IMR-90 (cell line): ENCODE results near the gene MAPK1. TPM values are rescaled to one million over a fixed set of nuclear protein-coding genes. Genes with fewer than 3 reads are reported as not detected.

Experiments
- ATAC-seq: fragments of 200-7000 bp; cut with Tn5 transposase; 2 replicates; pipeline ENCODE4 v1.9.1; 2020; ENCODE audit warnings: low read depth, mild to moderate bottlenecking, moderate library complexity
- BruUV-seq: library from RNA; stranded (reverse); fragments of 400-500 nt; replicated peaks from 2 replicates; lab custom pipeline; 2021; lab: Mats Ljungman, UMichigan
- CTCF ChIA-PET: fragments of 300-600 bp; formaldehyde crosslinking; extraction: SDS; loops from one replicate; lab custom pipeline; 2021; ENCODE audit warnings: antibody characterized with exemption; lab: Yijun Ruan, JAX
- POLR2A ChIA-PET: fragments of 300-600 bp; sonication (Branson Sonifier 250); formaldehyde crosslinking; loops from one replicate; lab custom pipeline; 2022; ENCODE audit warnings: antibody characterized with exemption; ENCODE audit not compliant: unreplicated experiment; lab: Charles Lee
- DNase-seq: peaks from one replicate; pipeline ENCODE4 v3.0.0; 2013
- H2AFZ ChIP-seq: replicated peaks from 2 replicates; pipeline ENCODE3; 2013; ENCODE audit warnings: low read length, mild to moderate bottlenecking; ENCODE audit not compliant: poor library complexity
- H2AK5ac ChIP-seq: 2 replicates; pipeline ENCODE4 v1.6.1; 2013; ENCODE audit warnings: low read depth, low read length, inconsistent platforms
- H2AK9ac ChIP-seq: replicated peaks from 2 replicates; pipeline ENCODE3; 2013; ENCODE audit warnings: mild to moderate bottlenecking, low read depth, low read length, moderate library complexity; ENCODE audit not compliant: poor library complexity
- H2BK120ac ChIP-seq: 2 replicates; pipeline ENCODE4 v1.6.1; 2013; ENCODE audit warnings: low read depth, low read length, inconsistent platforms
- H2BK15ac ChIP-seq: 3 replicates; pipeline ENCODE4 v1.6.1; 2013; ENCODE audit warnings: low read depth, low read length, inconsistent platforms
- H2BK20ac ChIP-seq: 2 replicates; pipeline ENCODE4 v1.6.1; 2013; ENCODE audit warnings: low read depth, mild to moderate bottlenecking, inconsistent platforms, low read length, moderate library complexity
- H2BK5ac ChIP-seq: 2 replicates; pipeline ENCODE4 v1.6.1; 2013; ENCODE audit warnings: mild to moderate bottlenecking, low read depth, low read length, inconsistent platforms; ENCODE audit not compliant: poor library complexity, severe bottlenecking
- H3K14ac ChIP-seq: replicated peaks from 2 replicates; pipeline ENCODE4 v1.6.1; 2013; ENCODE audit warnings: low read depth, low read length, inconsistent platforms
- H3K18ac ChIP-seq: 2 replicates; pipeline ENCODE4 v1.6.1; 2013; ENCODE audit warnings: low read depth, low read length, control low read depth
- H3K23ac ChIP-seq: 2 replicates; pipeline ENCODE4 v1.6.1; 2013; ENCODE audit warnings: low read depth, low read length, inconsistent platforms
- H3K27ac ChIP-seq: 2 replicates; pipeline ENCODE4 v1.5.1; 2013; ENCODE audit warnings: mild to moderate bottlenecking, control low read depth, low read length; ENCODE audit not compliant: insufficient read depth
- H3K27me3 ChIP-seq: 2 replicates; pipeline ENCODE4 v1.6.1; 2013; ENCODE audit warnings: low read length; ENCODE audit not compliant: control insufficient read depth, insufficient read depth
- H3K36me3 ChIP-seq: 2 replicates; pipeline ENCODE4 v1.6.1; 2013; ENCODE audit warnings: low read length, mixed read lengths; ENCODE audit not compliant: control insufficient read depth, insufficient read depth
- H3K4ac ChIP-seq: 2 replicates; pipeline ENCODE4 v1.6.1; 2013; ENCODE audit warnings: low read depth, low read length, inconsistent platforms
- H3K4me1 ChIP-seq: 2 replicates; pipeline ENCODE4 v1.6.1; 2013; ENCODE audit warnings: low read length, mixed read lengths; ENCODE audit not compliant: control insufficient read depth, insufficient read depth
- H3K4me2 ChIP-seq: 2 replicates; pipeline ENCODE4 v1.6.1; 2013; ENCODE audit warnings: low read depth, mild to moderate bottlenecking, control low read depth, low read length, moderate library complexity
- H3K4me3 ChIP-seq: 2 replicates; pipeline ENCODE4 v1.5.1; 2013; ENCODE audit warnings: low read depth, mild to moderate bottlenecking, control low read depth, low read length, moderate library complexity; ENCODE audit not compliant: insufficient read depth
- H3K56ac ChIP-seq: 2 replicates; pipeline ENCODE4 v1.6.1; 2013; ENCODE audit warnings: low read length, inconsistent platforms; ENCODE audit not compliant: insufficient read depth; ENCODE audit errors: extremely low read depth
- H3K79me1 ChIP-seq, 2 experiments: 2 replicates each; pipeline ENCODE4 v1.6.1; 2013; ENCODE audit warnings: low read length in 2 of 2, inconsistent platforms in 1 of 2, low read depth in 1 of 2
- H3K9ac ChIP-seq: 2 replicates; pipeline ENCODE4 v1.6.1; 2013; ENCODE audit warnings: low read depth, low read length, control low read depth
- H3K9me1 ChIP-seq: 2 replicates; pipeline ENCODE4 v1.6.1; 2013; ENCODE audit warnings: low read length, inconsistent platforms; ENCODE audit not compliant: insufficient read depth
- H3K9me3 ChIP-seq: 2 replicates; pipeline ENCODE4 v1.6.1; 2013; ENCODE audit warnings: low read length; ENCODE audit not compliant: control insufficient read depth, insufficient read depth
- H4K20me1 ChIP-seq: 2 replicates; pipeline ENCODE4 v1.6.1; 2013; ENCODE audit warnings: low read length, inconsistent platforms; ENCODE audit not compliant: insufficient read depth
- H4K5ac ChIP-seq: 2 replicates; pipeline ENCODE4 v1.6.1; 2013; ENCODE audit warnings: mild to moderate bottlenecking, low read depth, low read length, control low read depth
- H4K8ac ChIP-seq, 2 experiments: 2 replicates each; pipeline ENCODE4 v1.6.1; 2013; ENCODE audit warnings: low read depth in 2 of 2, low read length in 2 of 2, control low read depth in 1 of 2, inconsistent platforms in 1 of 2
- H4K91ac ChIP-seq: 2 replicates; pipeline ENCODE4 v1.6.1; 2013; ENCODE audit warnings: low read depth, low read length, inconsistent platforms; ENCODE audit not compliant: insufficient read depth
- BHLHE40 ChIP-seq: fragments of 150-350 bp; IDR thresholded peaks from 2 replicates; pipeline ENCODE4 v1.6.1; 2016; ENCODE audit warnings: mild to moderate bottlenecking, low read depth, low read length
- CEBPB ChIP-seq: IDR thresholded peaks from 2 replicates; pipeline ENCODE4 v1.6.1; 2012; ENCODE audit warnings: low read depth, low read length, improper control_type of control experiment
- CHD1 ChIP-seq: IDR thresholded peaks from 2 replicates; pipeline ENCODE4 v1.6.1; 2012; ENCODE audit warnings: low read depth, low read length, improper control_type of control experiment
- FOS ChIP-seq: fragments of 150-350 bp; IDR thresholded peaks from 2 replicates; pipeline ENCODE4 v1.6.1; 2016; ENCODE audit warnings: low read depth, low read length
- MAFK ChIP-seq: IDR thresholded peaks from 2 replicates; pipeline ENCODE4 v1.6.1; 2012; ENCODE audit warnings: low read depth, low read length, improper control_type of control experiment
- MAZ ChIP-seq: IDR thresholded peaks from 2 replicates; pipeline ENCODE4 v1.6.1; 2012; ENCODE audit warnings: low read depth, mild to moderate bottlenecking, low read length, improper control_type of control experiment, moderate library complexity, borderline replicate concordance
- MXI1 ChIP-seq: IDR thresholded peaks from 2 replicates; pipeline ENCODE4 v1.6.1; 2012; ENCODE audit warnings: low read depth, mild to moderate bottlenecking, low read length, moderate library complexity, borderline replicate concordance
- NFE2L2 ChIP-seq: fragments of 150-350 bp; IDR thresholded peaks from 2 replicates; pipeline ENCODE4 v1.6.1; 2016; ENCODE audit warnings: low read depth, mild to moderate bottlenecking, low read length
- POLR2A ChIP-seq: IDR thresholded peaks from 2 replicates; pipeline ENCODE4 v1.6.1; 2012; ENCODE audit warnings: mild to moderate bottlenecking, low read depth, low read length
- RAD21 ChIP-seq: IDR thresholded peaks from 2 replicates; pipeline ENCODE4 v1.6.1; 2012; ENCODE audit warnings: low read length, improper control_type of control experiment
- RCOR1 ChIP-seq: IDR thresholded peaks from 2 replicates; pipeline ENCODE4 v1.6.1; 2012; ENCODE audit warnings: mild to moderate bottlenecking, low read length, improper control_type of control experiment; ENCODE audit not compliant: insufficient replicate concordance
- RFX5 ChIP-seq: IDR thresholded peaks from 2 replicates; pipeline ENCODE4 v1.8.0; 2012; ENCODE audit warnings: low read depth, mild to moderate bottlenecking, low read length, moderate library complexity
- SMC3 ChIP-seq: fragments of 150-350 bp; IDR thresholded peaks from 2 replicates; pipeline ENCODE4 v1.6.1; 2016; ENCODE audit warnings: low read depth, mild to moderate bottlenecking, antibody characterized with exemption, low read length, moderate library complexity
- WGBS, 2 experiments: methylation state at CpG; one replicate each; pipeline versions ENCODE4 v1.1.5 to v1.1.7; 2013; ENCODE audit warnings: missing lambda C conversion rate in 2 of 2; ENCODE audit not compliant: insufficient read length in 1 of 2; ENCODE audit errors: extremely low coverage in 2 of 2; 5-methylcytosine and 5-hydroxymethylcytosine counted together
- dilution Hi-C: fragments of 300-500 bp; cut with HindIII; formaldehyde crosslinking; loops from one replicate; pipeline ENCODE4 v1.14.3; 2018; ENCODE audit warnings: low sequenced_read_pairs; ENCODE audit not compliant: unreplicated experiment
- in situ Hi-C: fragments of 300-500 bp; cut with MboI; formaldehyde crosslinking; loops from 3 replicates; pipeline ENCODE4 v1.14.3; 2019; ENCODE audit warnings: low sequenced_read_pairs, inconsistent platforms, mixed read lengths
- intact Hi-C: fragments of 100-400 bp; cut with micrococcal nuclease; formaldehyde crosslinking; loops from 2 replicates; pipeline ENCODE4 v1.10.0; 2022
- polyA plus RNA-seq, 3 experiments: library from polyadenylated mRNA; depleted of rRNA; stranded (reverse); fragments of >200 nt; gene quantifications; 2 replicates each; pipeline ENCODE4 v1.2.3, GENCODE V29; 2012; ENCODE audit warnings: low replicate concordance in 1 of 3
- total RNA-seq: library from RNA; depleted of rRNA; stranded (reverse); fragments of >200 nt; gene quantifications from 2 replicates; pipeline ENCODE4 v1.2.3, GENCODE V29; 2012
- TF ChIP-seq, protein P1 (sequence below): conservative IDR thresholded peaks from 2 replicates; pipeline ENCODE4 v1.5.1; 2012; ENCODE audit warnings: mild to moderate bottlenecking, low read depth, low read length, improper control_type of control experiment
- TF ChIP-seq, protein P2 (sequence below): fragments of 150-350 bp; IDR thresholded peaks from 2 replicates; pipeline ENCODE4 v1.6.1; 2017; ENCODE audit warnings: mild to moderate bottlenecking, antibody characterized with exemption, low read length, low read depth
- TF ChIP-seq, protein P3 (sequence below): fragments of 150-350 bp; IDR thresholded peaks from 2 replicates; pipeline ENCODE4 v1.6.1; 2016; ENCODE audit warnings: low read depth, mild to moderate bottlenecking, low read length, moderate library complexity, borderline replicate concordance

Gene MAPK1
- total and polyA plus RNA-seq, 2 of the 4 experiments (the other 2 are of a cell fraction), result 41.0 to 51.3 TPM

DNA sequence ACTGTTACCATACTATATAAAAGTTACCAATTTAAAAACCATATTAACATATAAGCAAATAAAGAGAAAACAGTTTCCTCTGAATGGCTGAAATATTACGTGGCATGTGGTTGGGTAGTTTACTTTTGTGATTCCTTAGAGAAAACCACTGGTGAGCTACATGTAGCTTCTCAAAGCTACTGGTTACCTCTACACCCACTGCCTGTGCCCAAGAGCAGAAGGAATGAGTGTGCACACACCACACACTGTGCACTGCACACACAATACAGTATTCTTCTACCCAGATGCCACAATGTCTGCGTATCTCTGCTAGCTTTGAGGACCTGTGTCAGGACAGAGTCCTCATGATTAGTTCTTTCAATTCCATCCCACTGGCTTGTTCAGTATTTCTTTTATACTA lies 106.4 kb downstream of the MAPK1 start:
- Histone ChIP-seq H3K9ac (no peak overlapping the region), H3K27ac (peak overlapping the region; percentile 83)
- dilution Hi-C loops, result no loop called here

More for the DNA sequence above, 106.4 kb downstream of the MAPK1 start:
- H3K4me1 ChIP-seq, result peaks cover 23% of the 10 kb centered on the region
- H2AFZ ChIP-seq, result no peak overlapping the region
- BruUV-seq, result no TSS peak
- H3K23ac ChIP-seq, result no peak overlapping the region
- H3K36me3 ChIP-seq, result peaks cover 34% of the 10 kb centered on the region
- H2BK120ac ChIP-seq, result peak overlapping the region; percentile 17; the same call in 1 of the 2 replicates
- intact Hi-C loops (loop anchor here (5.0 kb wide), 1 partner anchor 106 kb away; the partner anchor contains the start of gene MAPK1), in situ Hi-C loops (no loop called here)
- peaks cover 17 to 50% of the 10 kb centered on the region in 2 experiments for H3K79me1 ChIP-seq
- H2BK20ac ChIP-seq, result peak overlapping the region; percentile 28; the same call in 1 of the 2 replicates
- no peaks in the 10 kb centered on the region for H3K27me3 ChIP-seq
- no peak; the same call in 1 of the 2 replicates for TF ChIP-seq BHLHE40
- TF ChIP-seq MAZ, result no peak
- TF ChIP-seq CHD1, result no peak
- TF ChIP-seq MAFK, result no peak
- no peak for TF ChIP-seq CEBPB
- no peak for TF ChIP-seq RAD21
- TF ChIP-seq, protein P1, sequence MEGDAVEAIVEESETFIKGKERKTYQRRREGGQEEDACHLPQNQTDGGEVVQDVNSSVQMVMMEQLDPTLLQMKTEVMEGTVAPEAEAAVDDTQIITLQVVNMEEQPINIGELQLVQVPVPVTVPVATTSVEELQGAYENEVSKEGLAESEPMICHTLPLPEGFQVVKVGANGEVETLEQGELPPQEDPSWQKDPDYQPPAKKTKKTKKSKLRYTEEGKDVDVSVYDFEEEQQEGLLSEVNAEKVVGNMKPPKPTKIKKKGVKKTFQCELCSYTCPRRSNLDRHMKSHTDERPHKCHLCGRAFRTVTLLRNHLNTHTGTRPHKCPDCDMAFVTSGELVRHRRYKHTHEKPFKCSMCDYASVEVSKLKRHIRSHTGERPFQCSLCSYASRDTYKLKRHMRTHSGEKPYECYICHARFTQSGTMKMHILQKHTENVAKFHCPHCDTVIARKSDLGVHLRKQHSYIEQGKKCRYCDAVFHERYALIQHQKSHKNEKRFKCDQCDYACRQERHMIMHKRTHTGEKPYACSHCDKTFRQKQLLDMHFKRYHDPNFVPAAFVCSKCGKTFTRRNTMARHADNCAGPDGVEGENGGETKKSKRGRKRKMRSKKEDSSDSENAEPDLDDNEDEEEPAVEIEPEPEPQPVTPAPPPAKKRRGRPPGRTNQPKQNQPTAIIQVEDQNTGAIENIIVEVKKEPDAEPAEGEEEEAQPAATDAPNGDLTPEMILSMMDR, result no peak
- no peak for TF ChIP-seq MXI1
- TF ChIP-seq, protein P2, sequence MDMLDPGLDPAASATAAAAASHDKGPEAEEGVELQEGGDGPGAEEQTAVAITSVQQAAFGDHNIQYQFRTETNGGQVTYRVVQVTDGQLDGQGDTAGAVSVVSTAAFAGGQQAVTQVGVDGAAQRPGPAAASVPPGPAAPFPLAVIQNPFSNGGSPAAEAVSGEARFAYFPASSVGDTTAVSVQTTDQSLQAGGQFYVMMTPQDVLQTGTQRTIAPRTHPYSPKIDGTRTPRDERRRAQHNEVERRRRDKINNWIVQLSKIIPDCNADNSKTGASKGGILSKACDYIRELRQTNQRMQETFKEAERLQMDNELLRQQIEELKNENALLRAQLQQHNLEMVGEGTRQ, result no peak
- TF ChIP-seq, protein P3, sequence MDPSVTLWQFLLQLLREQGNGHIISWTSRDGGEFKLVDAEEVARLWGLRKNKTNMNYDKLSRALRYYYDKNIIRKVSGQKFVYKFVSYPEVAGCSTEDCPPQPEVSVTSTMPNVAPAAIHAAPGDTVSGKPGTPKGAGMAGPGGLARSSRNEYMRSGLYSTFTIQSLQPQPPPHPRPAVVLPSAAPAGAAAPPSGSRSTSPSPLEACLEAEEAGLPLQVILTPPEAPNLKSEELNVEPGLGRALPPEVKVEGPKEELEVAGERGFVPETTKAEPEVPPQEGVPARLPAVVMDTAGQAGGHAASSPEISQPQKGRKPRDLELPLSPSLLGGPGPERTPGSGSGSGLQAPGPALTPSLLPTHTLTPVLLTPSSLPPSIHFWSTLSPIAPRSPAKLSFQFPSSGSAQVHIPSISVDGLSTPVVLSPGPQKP, result no peak
- TF ChIP-seq RFX5, result no peak
- no peak for TF ChIP-seq SMC3
- TF ChIP-seq POLR2A, result no peak
- no peak for TF ChIP-seq FOS
- TF ChIP-seq NFE2L2, result no peak
- TF ChIP-seq RCOR1, result no peak
- H4K8ac ChIP-seq, result peak overlapping the region in 1 of 2 experiments; percentile 53; a peak in 2 of 4 replicates
- ATAC-seq (peak; percentile 71), DNase-seq (peak; percentile 88)
- H3K18ac ChIP-seq, result peak overlapping the region; percentile 70
- no peaks in the 10 kb centered on the region for H3K9me3 ChIP-seq
- peak overlapping the region; percentile 16; the same call in 1 of the 3 replicates for H2BK15ac ChIP-seq
- peak overlapping the region; percentile 73; the same call in 1 of the 2 replicates for H2AK5ac ChIP-seq
- ChIA-PET POLR2A (no interaction called here), CTCF (interaction anchor here (0.5 to 1.3 kb wide), 3 partner anchors 14 to 102 kb away, joined by 3 to 6 read pairs (median 3); no protein-coding TSS in a partner anchor)
- H2BK5ac ChIP-seq, result peak overlapping the region; percentile 99
- peak overlapping the region; percentile 50 for H2AK9ac ChIP-seq
- no peak overlapping the region for H3K56ac ChIP-seq
- WGBS, 2 experiments, result no CpG with 5 or more reads among the region's 2 CpGs
- no peak overlapping the region for H3K14ac ChIP-seq
- H3K4ac ChIP-seq, result peak overlapping the region; percentile 61
- peaks cover 19% of the 10 kb centered on the region; the same call in 1 of the 2 replicates for H4K20me1 ChIP-seq
- peaks cover 39% of the 10 kb centered on the region for H3K9me1 ChIP-seq
- H4K91ac ChIP-seq, result peak overlapping the region; percentile 79; the same call in 1 of the 2 replicates
- peak overlapping the region; percentile 90 for H3K4me2 ChIP-seq
- no peak overlapping the region for H3K4me3 ChIP-seq
- peak overlapping the region; percentile 69; the same call in 1 of the 2 replicates for H4K5ac ChIP-seq
